SK-N-SH (cell line): ENCODE data around the gene SLC37A1. TPM values are rescaled to one million over a fixed set of nuclear protein-coding genes. Genes with fewer than 3 reads are reported as not detected.

ENCODE experiments used
- CTCF ChIA-PET: fragments of 300-600, 350-600 bp; formaldehyde crosslinking; extraction: SDS; loops from one replicate; lab custom pipeline; 2021; lab: Yijun Ruan, JAX
- POLR2A ChIA-PET: fragments of 350-600 bp; sonication (Branson Sonifier 250); formaldehyde crosslinking; extraction: SDS; loops from one replicate; lab custom pipeline; 2020; ENCODE audit warnings: antibody characterized with exemption, inconsistent platforms; lab: Yijun Ruan, JAX
- DNase-seq: peaks from one replicate; pipeline ENCODE4 v3.0.0; 2012
- H2AFZ ChIP-seq: fragments of 200-600 bp; sonication (generic); 2 replicates; pipeline ENCODE4 v1.8.1; 2016; ENCODE audit warnings: antibody characterized with exemption, mild to moderate bottlenecking, low read depth
- H3F3A ChIP-seq: fragments of 200-600 bp; sonication (generic); replicated peaks from 2 replicates; pipeline ENCODE3; 2016; ENCODE audit warnings: antibody characterized with exemption, mild to moderate bottlenecking; ENCODE audit not compliant: insufficient read depth
- H3K27ac ChIP-seq, 2 experiments: fragments of 200-500 bp in 1 of 2; fragments of 200-600 bp in 1 of 2; sonication (Bioruptor generic) in 1 of 2; sonication (generic), shearing (Covaris generic) in 1 of 2; 2 replicates each; pipeline versions ENCODE4 v1.5.1 to v1.6.1; 2014 to 2016; ENCODE audit warnings: low read depth in 2 of 2, inconsistent platforms in 1 of 2, low read length in 1 of 2, mild to moderate bottlenecking in 1 of 2, mixed read lengths in 1 of 2
- H3K27me3 ChIP-seq: fragments of 200-600 bp; sonication (generic), shearing (Covaris generic); 2 replicates; pipeline ENCODE4 v1.6.1; 2016; ENCODE audit warnings: mixed run types; ENCODE audit not compliant: insufficient read depth
- H3K36me3 ChIP-seq, 2 experiments: fragments of 200-500 bp in 1 of 2; fragments of 200-600 bp in 1 of 2; sonication (Bioruptor generic) in 1 of 2; sonication (generic) in 1 of 2; replicated peaks in 1 of 2; 2 replicates each; pipeline versions ENCODE3 to v1.5.1; 2014 to 2016; ENCODE audit warnings: low read length in 1 of 2, mild to moderate bottlenecking in 1 of 2; ENCODE audit not compliant: insufficient read depth in 2 of 2, control insufficient read depth in 1 of 2
- H3K4me1 ChIP-seq, 2 experiments: fragments of 200-500 bp in 1 of 2; fragments of 200-600 bp in 1 of 2; sonication (Bioruptor generic) in 1 of 2; sonication (generic), shearing (Covaris generic) in 1 of 2; 2 replicates each; pipeline versions ENCODE4 v1.5.1 to v1.6.1; 2014 to 2016; ENCODE audit warnings: low read depth in 1 of 2, low read length in 1 of 2, mixed run types in 1 of 2; ENCODE audit not compliant: insufficient read depth in 2 of 2, control insufficient read depth in 1 of 2
- H3K4me2 ChIP-seq: fragments of 200-600 bp; sonication (generic), shearing (Covaris generic); 2 replicates; pipeline ENCODE4 v1.6.1; 2017; ENCODE audit warnings: mixed run types
- H3K4me3 ChIP-seq, 2 experiments: fragments of 200-500 bp in 1 of 2; fragments of 200-600 bp in 1 of 2; sonication (Bioruptor generic) in 1 of 2; sonication (generic), shearing (Covaris generic) in 1 of 2; 2 replicates each; pipeline versions ENCODE4 v1.5.1 to v1.8.1; 2014 to 2016; ENCODE audit warnings: low read depth in 2 of 2, inconsistent platforms in 1 of 2, low read length in 1 of 2, mild to moderate bottlenecking in 1 of 2, mixed read lengths in 1 of 2, moderate library complexity in 1 of 2
- H3K79me2 ChIP-seq: fragments of 200-600 bp; sonication (generic); 2 replicates; pipeline ENCODE4 v1.8.1; 2017; ENCODE audit warnings: mild to moderate bottlenecking; ENCODE audit not compliant: insufficient read depth
- H3K9ac ChIP-seq: fragments of 200-600 bp; sonication (generic); 2 replicates; pipeline ENCODE4 v1.6.1; 2017; ENCODE audit warnings: mixed run types
- H3K9me2 ChIP-seq: fragments of 200-600 bp; sonication (generic); 2 replicates; pipeline ENCODE4 v1.6.1; 2017; ENCODE audit warnings: mixed run types
- H3K9me3 ChIP-seq: fragments of 200-600 bp; sonication (generic); 2 replicates; pipeline ENCODE4 v1.6.1; 2017; ENCODE audit warnings: mixed run types, mild to moderate bottlenecking, moderate library complexity
- H4K20me1 ChIP-seq: fragments of 200-600 bp; sonication (generic); 2 replicates; pipeline ENCODE4 v1.6.1; 2017; ENCODE audit warnings: mild to moderate bottlenecking, mixed run types; ENCODE audit not compliant: insufficient read depth
- CHD2 ChIP-seq: fragments of 150-350 bp; IDR thresholded peaks from 2 replicates; pipeline ENCODE4 v1.6.1; 2018; ENCODE audit warnings: low read length; ENCODE audit not compliant: partially characterized antibody
- ELF1 ChIP-seq: IDR thresholded peaks from 2 replicates; pipeline ENCODE4 v1.4.0; 2012
- EP300 ChIP-seq, 2 experiments: IDR thresholded peaks; 2 replicates each; pipeline versions ENCODE4 v1.4.0 to v1.6.1; 2012; ENCODE audit warnings: borderline replicate concordance in 1 of 2, low read depth in 1 of 2, low read length in 1 of 2
- EZH2phosphoT487 ChIP-seq: fragments of 200-600 bp; sonication (generic); IDR thresholded peaks from 2 replicates; pipeline ENCODE4 v1.6.1; 2017; ENCODE audit warnings: low read depth, mixed run types, mild to moderate bottlenecking, antibody characterized with exemption, moderate library complexity, borderline replicate concordance
- FOSL2 ChIP-seq: IDR thresholded peaks from 2 replicates; pipeline ENCODE4 v1.4.0; 2012; ENCODE audit warnings: low read depth, mild to moderate bottlenecking, moderate library complexity, borderline replicate concordance
- GABPA ChIP-seq: IDR thresholded peaks from 2 replicates; pipeline ENCODE4 v1.4.0; 2012; ENCODE audit warnings: low read depth, mild to moderate bottlenecking
- GATA2 ChIP-seq: sonication (generic); formaldehyde crosslinking; IDR thresholded peaks from 2 replicates; pipeline ENCODE4 v1.5.0; 2020; ENCODE audit warnings: mild to moderate bottlenecking, missing genetic modification reagents
- JUND ChIP-seq: IDR thresholded peaks from 2 replicates; pipeline ENCODE4 v1.4.0; 2012
- MEF2A ChIP-seq: IDR thresholded peaks from 2 replicates; pipeline ENCODE4 v1.4.0; 2012; ENCODE audit warnings: low read depth, borderline replicate concordance
- MXI1 ChIP-seq: IDR thresholded peaks from 2 replicates; pipeline ENCODE4 v1.6.1; 2012; ENCODE audit warnings: mild to moderate bottlenecking, low read depth, low read length, improper control_type of control experiment
- NFIC ChIP-seq: IDR thresholded peaks from 2 replicates; pipeline ENCODE4 v1.4.0; 2012; ENCODE audit warnings: borderline replicate concordance
- NRF1 ChIP-seq: IDR thresholded peaks from 2 replicates; pipeline ENCODE4 v1.6.1; 2012; ENCODE audit warnings: low read depth, mild to moderate bottlenecking, low read length
- POLR2AphosphoS5 ChIP-seq: IDR thresholded peaks from 2 replicates; pipeline ENCODE4 v1.6.1; 2012; ENCODE audit warnings: low read depth, low read length
- RAD21 ChIP-seq: IDR thresholded peaks from 2 replicates; pipeline ENCODE4 v1.6.1; 2012; ENCODE audit warnings: mild to moderate bottlenecking, low read length
- RCOR1 ChIP-seq: fragments of 150-350 bp; IDR thresholded peaks from 2 replicates; pipeline ENCODE4 v1.6.1; 2017; ENCODE audit warnings: antibody characterized with exemption, low read length
- RXRA ChIP-seq: IDR thresholded peaks from 2 replicates; pipeline ENCODE4 v1.4.0; 2012; ENCODE audit warnings: low read depth, mild to moderate bottlenecking, borderline replicate concordance
- TAF1 ChIP-seq: IDR thresholded peaks from 2 replicates; pipeline ENCODE4 v1.6.1; 2012; ENCODE audit warnings: low read depth, mild to moderate bottlenecking, low read length, moderate library complexity, borderline replicate concordance
- TCF12 ChIP-seq: IDR thresholded peaks from 2 replicates; pipeline ENCODE4 v1.4.0; 2012
- TEAD4 ChIP-seq: IDR thresholded peaks from 2 replicates; pipeline ENCODE4 v1.4.0; 2012; ENCODE audit warnings: mild to moderate bottlenecking, borderline replicate concordance; ENCODE audit not compliant: insufficient read depth
- YY1 ChIP-seq: IDR thresholded peaks from 2 replicates; pipeline ENCODE4 v1.4.0; 2012; ENCODE audit warnings: low read depth, mild to moderate bottlenecking
- WGBS: methylation state at CpG from one replicate; pipeline ENCODE4 v1.1.6; 2017; ENCODE audit warnings: low lambda C conversion rate; 5-methylcytosine and 5-hydroxymethylcytosine counted together
- polyA plus RNA-seq, 3 experiments: library from polyadenylated mRNA; depleted of rRNA; stranded (reverse); fragments of >200 nt; gene quantifications; 2 replicates each; pipeline ENCODE4 v1.2.3, GENCODE V29; 2012
- TF ChIP-seq, protein P1 (sequence below): fragments of 200-600 bp; sonication (generic); IDR thresholded peaks from 2 replicates; pipeline ENCODE4 v1.6.1; 2017; ENCODE audit warnings: antibody characterized with exemption, mild to moderate bottlenecking, moderate library complexity
- TF ChIP-seq, protein P2 (sequence below): IDR thresholded peaks from 2 replicates; pipeline ENCODE4 v1.4.0; 2012; ENCODE audit warnings: low read depth
- TF ChIP-seq, protein P3 (sequence below): fragments of 150-350 bp; IDR thresholded peaks from 2 replicates; pipeline ENCODE4 v1.6.1; 2017; ENCODE audit warnings: antibody characterized with exemption, low read length, low read depth, borderline replicate concordance

SLC37A1 gene
- polyA plus RNA-seq, 1 of the 3 experiments (the other 2 are of a cell fraction), result 2.8 TPM

GRCh38 chr21:42514883-42515228 lies 1.2 kb downstream of the SLC37A1 start (continued):
- TF ChIP-seq, protein P1, sequence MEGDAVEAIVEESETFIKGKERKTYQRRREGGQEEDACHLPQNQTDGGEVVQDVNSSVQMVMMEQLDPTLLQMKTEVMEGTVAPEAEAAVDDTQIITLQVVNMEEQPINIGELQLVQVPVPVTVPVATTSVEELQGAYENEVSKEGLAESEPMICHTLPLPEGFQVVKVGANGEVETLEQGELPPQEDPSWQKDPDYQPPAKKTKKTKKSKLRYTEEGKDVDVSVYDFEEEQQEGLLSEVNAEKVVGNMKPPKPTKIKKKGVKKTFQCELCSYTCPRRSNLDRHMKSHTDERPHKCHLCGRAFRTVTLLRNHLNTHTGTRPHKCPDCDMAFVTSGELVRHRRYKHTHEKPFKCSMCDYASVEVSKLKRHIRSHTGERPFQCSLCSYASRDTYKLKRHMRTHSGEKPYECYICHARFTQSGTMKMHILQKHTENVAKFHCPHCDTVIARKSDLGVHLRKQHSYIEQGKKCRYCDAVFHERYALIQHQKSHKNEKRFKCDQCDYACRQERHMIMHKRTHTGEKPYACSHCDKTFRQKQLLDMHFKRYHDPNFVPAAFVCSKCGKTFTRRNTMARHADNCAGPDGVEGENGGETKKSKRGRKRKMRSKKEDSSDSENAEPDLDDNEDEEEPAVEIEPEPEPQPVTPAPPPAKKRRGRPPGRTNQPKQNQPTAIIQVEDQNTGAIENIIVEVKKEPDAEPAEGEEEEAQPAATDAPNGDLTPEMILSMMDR, result no peak
- TF ChIP-seq EP300 (IDR thresholded peaks at IDR 0.05; ENCODE audit: borderline replicate concordance in 1 of 2, low read depth in 1 of 2, low read length in 1 of 2) (no peak), MXI1 (no peak), POLR2AphosphoS5 (no peak), CHD2 (no peak)
- TF ChIP-seq, protein P2, sequence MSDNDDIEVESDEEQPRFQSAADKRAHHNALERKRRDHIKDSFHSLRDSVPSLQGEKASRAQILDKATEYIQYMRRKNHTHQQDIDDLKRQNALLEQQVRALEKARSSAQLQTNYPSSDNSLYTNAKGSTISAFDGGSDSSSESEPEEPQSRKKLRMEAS, result no peak
- TF ChIP-seq, all 33 proteins: peak for 0

- H3K27me3 ChIP-seq, result no peaks in the 10 kb centered on the region
- no peak overlapping the region for H2AFZ ChIP-seq
- DNase-seq, result no peak
- H3K9me3 ChIP-seq, result no peaks in the 10 kb centered on the region
- H4K20me1 ChIP-seq, result no peaks in the 10 kb centered on the region
- no peak overlapping the region for H3K9ac ChIP-seq
- peaks cover 0 to 2% of the 10 kb centered on the region in 2 experiments; a peak in 2 of 4 replicates for H3K4me1 ChIP-seq
- H3K79me2 ChIP-seq, result no peaks in the 10 kb centered on the region
- no peaks in the 10 kb centered on the region for H3K9me2 ChIP-seq
- H3F3A ChIP-seq, result no peaks in the 10 kb centered on the region
- POLR2A ChIA-PET, result no interaction called here
- TF ChIP-seq MEF2A (no peak), EZH2phosphoT487 (no peak), NFIC (no peak), NRF1 (no peak), FOSL2 (no peak), TEAD4 (no peak), RAD21 (no peak), ELF1 (no peak), TAF1 (no peak), TCF12 (no peak), GATA2 (CRISPR knock-in tag) (no peak), MXI1 (no peak), YY1 (no peak), GABPA (no peak), JUND (no peak), RXRA (no peak), RCOR1 (no peak)
- TF ChIP-seq, protein P1, result no peak
- TF ChIP-seq, protein P3, sequence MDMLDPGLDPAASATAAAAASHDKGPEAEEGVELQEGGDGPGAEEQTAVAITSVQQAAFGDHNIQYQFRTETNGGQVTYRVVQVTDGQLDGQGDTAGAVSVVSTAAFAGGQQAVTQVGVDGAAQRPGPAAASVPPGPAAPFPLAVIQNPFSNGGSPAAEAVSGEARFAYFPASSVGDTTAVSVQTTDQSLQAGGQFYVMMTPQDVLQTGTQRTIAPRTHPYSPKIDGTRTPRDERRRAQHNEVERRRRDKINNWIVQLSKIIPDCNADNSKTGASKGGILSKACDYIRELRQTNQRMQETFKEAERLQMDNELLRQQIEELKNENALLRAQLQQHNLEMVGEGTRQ, result no peak
- H3K4me3 ChIP-seq, result no peak overlapping the region
- 84% methylated on average over 11 of the region's 12 CpGs for WGBS
- no peaks in the 10 kb centered on the region for H3K36me3 ChIP-seq
- H3K4me2 ChIP-seq, result no peak overlapping the region; the same call in 1 of the 2 replicates
- H3K27ac ChIP-seq, result no peak overlapping the region
- CTCF ChIA-PET, result interaction anchor here (0.7 to 0.9 kb wide), 2 partner anchors 19 to 302 kb away, joined by 3 to 4 read pairs; no protein-coding TSS in a partner anchor
Measured at GRCh38 chr21:42515708-42516502, 2.3 kb downstream of the SLC37A1 start.
